Measurements from ENCODE around the gene MUC4. TPM values are rescaled to one million over a fixed set of nuclear protein-coding genes. Genes with fewer than 3 reads are reported as not detected.
"Not testable (repeated sequence)": the region's sequence is repeated elsewhere in the genome, so short reads cannot be mapped to it uniquely, and the experiment has no call there.

Gene MUC4
- total RNA-seq, 1 experiment from 2014 or later = 0.36 TPM

DNA sequence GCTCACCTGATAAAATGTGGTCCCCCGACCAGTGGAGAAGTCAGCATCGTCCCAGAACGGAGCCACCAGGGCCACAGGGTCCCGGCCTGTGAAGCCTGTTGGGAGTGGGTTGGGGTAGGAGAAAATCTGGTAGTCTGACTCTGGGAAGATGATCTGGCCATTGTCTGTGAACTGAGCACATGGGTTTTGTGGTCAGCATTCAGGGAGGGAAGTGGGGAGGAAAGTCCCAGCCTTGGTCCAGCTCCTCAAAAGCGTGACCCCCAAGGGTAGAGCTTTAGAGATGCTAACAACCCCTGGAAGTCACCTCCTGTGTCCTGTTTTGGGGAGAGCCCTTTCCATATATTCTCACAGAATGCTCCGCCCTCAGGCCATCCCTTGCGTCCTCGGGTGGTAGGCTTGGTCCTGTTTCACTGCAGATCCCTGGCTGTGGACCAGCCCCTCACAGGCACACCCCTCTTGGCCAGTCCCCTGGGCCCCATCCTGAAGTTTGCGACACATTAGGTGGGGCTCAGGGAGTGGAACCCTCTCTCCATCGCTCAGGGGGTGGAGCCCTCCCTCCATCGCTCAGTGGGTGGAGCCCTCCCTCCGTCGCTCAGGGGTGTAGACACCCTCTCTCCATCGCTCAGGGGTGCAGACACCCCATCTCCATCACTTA lies 40.0 kb downstream of the MUC4 start:
- no peaks in the 10 kb centered on the region for H3K9me3 ChIP-seq
- H3K4me1 ChIP-seq = no peaks in the 10 kb centered on the region
- ChIA-PET POLR2A (no interaction called here), CTCF (no interaction called here)
- Mint-ChIP-seq H3K4me1 (ENCODE audit: low read depth, unreplicated experiment) (no peaks in the 10 kb centered on the region), H3K9me3 (ENCODE audit: unreplicated experiment) (peaks cover 16% of the 10 kb centered on the region), H3K27ac (ENCODE audit: unreplicated experiment) (no peak overlapping the region), H3K27me3 (ENCODE audit: insufficient read depth, unreplicated experiment) (no peaks in the 10 kb centered on the region), H3K4me3 (ENCODE audit: unreplicated experiment) (no peak overlapping the region), H3K36me3 (ENCODE audit: insufficient read depth, unreplicated experiment) (no peaks in the 10 kb centered on the region)
- TF ChIP-seq, protein P1, sequence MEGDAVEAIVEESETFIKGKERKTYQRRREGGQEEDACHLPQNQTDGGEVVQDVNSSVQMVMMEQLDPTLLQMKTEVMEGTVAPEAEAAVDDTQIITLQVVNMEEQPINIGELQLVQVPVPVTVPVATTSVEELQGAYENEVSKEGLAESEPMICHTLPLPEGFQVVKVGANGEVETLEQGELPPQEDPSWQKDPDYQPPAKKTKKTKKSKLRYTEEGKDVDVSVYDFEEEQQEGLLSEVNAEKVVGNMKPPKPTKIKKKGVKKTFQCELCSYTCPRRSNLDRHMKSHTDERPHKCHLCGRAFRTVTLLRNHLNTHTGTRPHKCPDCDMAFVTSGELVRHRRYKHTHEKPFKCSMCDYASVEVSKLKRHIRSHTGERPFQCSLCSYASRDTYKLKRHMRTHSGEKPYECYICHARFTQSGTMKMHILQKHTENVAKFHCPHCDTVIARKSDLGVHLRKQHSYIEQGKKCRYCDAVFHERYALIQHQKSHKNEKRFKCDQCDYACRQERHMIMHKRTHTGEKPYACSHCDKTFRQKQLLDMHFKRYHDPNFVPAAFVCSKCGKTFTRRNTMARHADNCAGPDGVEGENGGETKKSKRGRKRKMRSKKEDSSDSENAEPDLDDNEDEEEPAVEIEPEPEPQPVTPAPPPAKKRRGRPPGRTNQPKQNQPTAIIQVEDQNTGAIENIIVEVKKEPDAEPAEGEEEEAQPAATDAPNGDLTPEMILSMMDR (IDR thresholded peaks at IDR 0.05; ENCODE audit: insufficient read depth in 1 of 2, low read depth in 1 of 2, low read length in 1 of 2, severe bottlenecking in 1 of 2, unreplicated experiment in 1 of 2) = no peak
- peak in 1 of 2 experiments; percentile 19 for DNase-seq
- H3K4me3 ChIP-seq (ENCODE audit: low read depth, low read length) = no peak overlapping the region
- no peaks in the 10 kb centered on the region for H3K36me3 ChIP-seq (ENCODE audit: control insufficient read depth, insufficient read depth, low read length)
- no TSS peak for BruUV-seq (replicated peaks)
- intact Hi-C loops (cut with micrococcal nuclease; ENCODE audit: unreplicated experiment) = no loop called here
- no peaks in the 10 kb centered on the region for H3K27me3 ChIP-seq (replicated peaks; ENCODE audit: control insufficient read depth, insufficient read depth, low read length)

DNA sequence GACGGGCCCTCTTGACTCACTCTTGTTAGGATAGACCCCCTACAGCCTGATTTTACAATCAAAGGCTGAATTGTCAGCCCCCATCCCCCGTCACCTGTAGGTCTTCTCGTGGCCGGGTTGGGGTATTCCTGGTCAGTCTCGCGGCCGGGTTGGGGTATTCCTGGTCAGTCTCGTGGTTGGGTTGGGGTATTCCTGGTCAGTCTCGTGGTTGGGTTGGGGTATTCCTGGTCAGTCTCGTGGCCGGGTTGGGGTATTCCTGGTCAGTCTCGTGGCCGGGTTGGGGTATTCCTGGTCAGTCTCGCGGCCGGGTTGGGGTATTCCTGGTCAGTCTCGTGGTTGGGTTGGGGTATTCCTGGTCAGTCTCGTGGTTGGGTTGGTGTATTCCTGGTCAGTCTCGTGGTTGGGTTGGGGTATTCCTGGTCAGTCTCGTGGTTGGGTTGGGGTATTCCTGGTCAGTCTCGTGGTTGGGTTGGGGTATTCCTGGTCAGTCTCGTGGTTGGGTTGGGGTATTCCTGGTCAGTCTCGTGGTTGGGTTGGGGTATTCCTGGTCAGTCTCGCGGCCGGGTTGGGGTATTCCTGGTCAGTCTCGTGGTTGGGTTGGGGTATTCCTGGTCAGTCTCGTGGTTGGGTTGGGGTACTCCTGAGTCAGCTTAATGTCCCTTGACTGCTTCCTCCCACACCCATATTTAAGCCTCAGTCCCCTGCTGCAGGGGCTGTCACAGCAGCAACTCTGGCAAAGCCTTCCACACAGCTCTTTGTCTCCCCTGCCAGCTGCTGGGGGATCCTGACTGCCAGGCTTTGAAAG lies 40.7 kb downstream of the MUC4 start:
- CTCF ChIA-PET; H3K4me1 ChIP-seq; POLR2A ChIA-PET; H3K4me1 Mint-ChIP-seq (ENCODE audit: low read depth, unreplicated experiment); H3K4me3 ChIP-seq (ENCODE audit: low read depth, low read length); intact Hi-C loops (cut with micrococcal nuclease; ENCODE audit: unreplicated experiment); H3K4me3 Mint-ChIP-seq (ENCODE audit: unreplicated experiment); H3K9me3 ChIP-seq; H3K36me3 Mint-ChIP-seq (ENCODE audit: insufficient read depth, unreplicated experiment); H3K36me3 ChIP-seq (ENCODE audit: control insufficient read depth, insufficient read depth, low read length); DNase-seq; H3K27me3 Mint-ChIP-seq (ENCODE audit: insufficient read depth, unreplicated experiment); BruUV-seq (replicated peaks); H3K27me3 ChIP-seq (replicated peaks; ENCODE audit: control insufficient read depth, insufficient read depth, low read length); H3K27ac Mint-ChIP-seq (ENCODE audit: unreplicated experiment): not testable (repeated sequence)
- H3K9me3 Mint-ChIP-seq (ENCODE audit: unreplicated experiment) = peaks cover 16% of the 10 kb centered on the region

DNA sequence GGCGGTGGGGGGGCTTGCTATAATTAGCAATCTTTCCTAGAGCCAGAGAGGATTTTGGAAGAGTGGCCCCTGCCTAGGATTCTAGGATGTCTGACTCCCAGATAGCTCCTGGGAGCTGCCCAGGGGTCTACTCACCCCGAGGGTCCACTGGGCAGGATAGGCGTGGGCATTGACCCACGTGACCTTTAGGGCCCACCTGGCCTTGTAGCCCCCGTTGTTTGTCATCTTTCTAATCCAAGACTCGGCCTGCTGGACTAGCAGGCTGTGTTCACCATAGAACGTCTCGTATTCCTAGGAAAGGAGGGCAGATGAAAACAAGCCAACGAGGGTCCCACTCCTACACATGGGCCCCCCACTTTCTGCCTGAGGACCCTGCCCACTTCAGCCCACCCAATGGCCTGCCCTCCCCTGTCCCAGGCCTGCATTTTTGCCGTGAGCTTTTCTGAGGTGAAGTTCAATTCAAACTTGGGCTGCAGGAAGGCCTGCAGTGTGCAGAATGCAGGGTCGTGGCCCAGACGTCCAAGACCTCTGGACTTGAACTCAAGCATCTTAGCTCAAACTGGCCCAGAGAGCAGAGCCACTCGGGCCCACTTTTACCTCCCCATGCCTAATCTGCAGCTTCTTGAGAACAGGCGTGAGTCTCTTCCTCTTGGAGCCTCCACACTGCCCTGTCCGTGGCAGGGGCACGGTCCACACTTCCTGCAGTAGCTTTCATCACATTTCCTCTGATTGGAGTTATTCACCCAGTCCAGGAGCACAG lies 41.5 kb downstream of the MUC4 start:
- Mint-ChIP-seq H3K4me1 (ENCODE audit: low read depth, unreplicated experiment) (no peaks in the 10 kb centered on the region), H3K36me3 (ENCODE audit: insufficient read depth, unreplicated experiment) (no peaks in the 10 kb centered on the region), H3K9me3 (ENCODE audit: unreplicated experiment) (peaks cover 16% of the 10 kb centered on the region), H3K27me3 (ENCODE audit: insufficient read depth, unreplicated experiment) (no peaks in the 10 kb centered on the region), H3K4me3 (ENCODE audit: unreplicated experiment) (no peak overlapping the region), H3K27ac (ENCODE audit: unreplicated experiment) (no peak overlapping the region)
- TF ChIP-seq, protein P1 (IDR thresholded peaks at IDR 0.05; ENCODE audit: insufficient read depth in 1 of 2, low read depth in 1 of 2, low read length in 1 of 2, severe bottlenecking in 1 of 2, unreplicated experiment in 1 of 2) = no peak
- ChIA-PET POLR2A (no interaction called here), CTCF (no interaction called here)
- H3K27me3 ChIP-seq (replicated peaks; ENCODE audit: control insufficient read depth, insufficient read depth, low read length) = no peaks in the 10 kb centered on the region
- no peak overlapping the region for H3K4me3 ChIP-seq (ENCODE audit: low read depth, low read length)
- H3K4me1 ChIP-seq = no peaks in the 10 kb centered on the region
- H3K36me3 ChIP-seq (ENCODE audit: control insufficient read depth, insufficient read depth, low read length) = no peaks in the 10 kb centered on the region
- intact Hi-C loops (cut with micrococcal nuclease; ENCODE audit: unreplicated experiment) = no loop called here
- no peaks in the 10 kb centered on the region for H3K9me3 ChIP-seq
- no peak for DNase-seq
- BruUV-seq (replicated peaks) = no TSS peak

Measured in Caco-2 (cell line).